OCI-LY1 (cell line): ENCODE data around the gene PYROXD2.

Experiments used
- H2AFZ ChIP-seq: fragments of 200-600 bp; sonication (generic), shearing (Covaris generic); 2 replicates; pipeline ENCODE4 v1.6.0; 2014; ENCODE audit warnings: antibody characterized with exemption, mild to moderate bottlenecking, low read length
- H3F3A ChIP-seq: fragments of 200-600 bp; sonication (generic), shearing (Covaris generic); 2 replicates; pipeline ENCODE4 v1.6.0; 2014; ENCODE audit warnings: mild to moderate bottlenecking, antibody characterized with exemption, low read length, moderate library complexity; ENCODE audit not compliant: insufficient read depth
- H3K27ac ChIP-seq: fragments of 200-600 bp; sonication (generic); 2 replicates; pipeline ENCODE4 v1.5.1; 2014; ENCODE audit warnings: low read length, mixed run types, mild to moderate bottlenecking, low read depth; ENCODE audit not compliant: poor library complexity, severe bottlenecking
- H3K27me3 ChIP-seq: fragments of 200-600 bp; sonication (generic); 2 replicates; pipeline ENCODE4 v1.6.0; 2014; ENCODE audit warnings: antibody characterized with exemption, mild to moderate bottlenecking, low read length, moderate library complexity; ENCODE audit not compliant: insufficient read depth
- H3K36me3 ChIP-seq: fragments of 200-600 bp; sonication (generic); 2 replicates; pipeline ENCODE4 v1.6.1; 2014; ENCODE audit warnings: mild to moderate bottlenecking, antibody characterized with exemption, low read length, moderate library complexity, mixed read lengths; ENCODE audit not compliant: insufficient read depth
- H3K4me1 ChIP-seq: fragments of 200-600 bp; sonication (generic); 2 replicates; pipeline ENCODE4 v1.5.1; 2014; ENCODE audit warnings: mild to moderate bottlenecking, low read length, moderate library complexity; ENCODE audit not compliant: insufficient read depth, severe bottlenecking
- H3K4me2 ChIP-seq: fragments of 200-600 bp; sonication (generic), shearing (Covaris generic); 2 replicates; pipeline ENCODE4 v1.6.1; 2014; ENCODE audit warnings: low read length
- H3K4me3 ChIP-seq: fragments of 200-600 bp; sonication (generic); 2 replicates; pipeline ENCODE4 v1.5.1; 2014; ENCODE audit warnings: low read length, low read depth, mild to moderate bottlenecking, mixed read lengths; ENCODE audit not compliant: poor library complexity, severe bottlenecking
- H3K79me2 ChIP-seq: fragments of 200-600 bp; shearing (Covaris generic); 2 replicates; pipeline ENCODE4 v1.6.1; 2016; ENCODE audit warnings: mixed run types, low read length, mixed read lengths; ENCODE audit not compliant: insufficient read depth
- H3K9ac ChIP-seq: fragments of 200-600 bp; sonication (generic), shearing (Covaris generic); 2 replicates; pipeline ENCODE4 v1.6.1; 2014; ENCODE audit warnings: mild to moderate bottlenecking, low read length, mixed read lengths
- H3K9me2 ChIP-seq: fragments of 200-600 bp; sonication (generic), shearing (Covaris generic); 2 replicates; pipeline ENCODE4 v1.6.1; 2014; ENCODE audit warnings: low read depth, mild to moderate bottlenecking, low read length, mixed read lengths
- H3K9me3 ChIP-seq: fragments of 200-600 bp; shearing (Covaris generic); 2 replicates; pipeline ENCODE4 v1.6.1; 2014; ENCODE audit warnings: low read length, mixed read lengths
- H4K20me1 ChIP-seq: fragments of 200-600 bp; sonication (generic), shearing (Covaris generic); 2 replicates; pipeline ENCODE4 v1.6.0; 2016; ENCODE audit warnings: mild to moderate bottlenecking, low read length; ENCODE audit not compliant: insufficient read depth
- EZH2 ChIP-seq: fragments of 200-600 bp; sonication (generic), shearing (Covaris generic); IDR thresholded peaks from 2 replicates; pipeline ENCODE4 v1.8.0; 2017; ENCODE audit warnings: borderline replicate concordance, mixed run types, mild to moderate bottlenecking, antibody characterized with exemption, low read length, moderate library complexity, mixed read lengths
- TF ChIP-seq, protein P1 (sequence below): fragments of 200-600 bp; sonication (generic), shearing (Covaris generic); IDR thresholded peaks from 2 replicates; pipeline ENCODE4 v1.5.1; 2017; ENCODE audit warnings: mild to moderate bottlenecking, antibody characterized with exemption, low read length, moderate library complexity, mixed read lengths

PYROXD2 gene

GRCh38 chr10:98446661-98447221 lies 31.8 kb upstream of the PYROXD2 start, which contains the start of gene HPS1:
TSS of gene HPS1 (minus strand) at chr10:98446935. CDS start at chr10:98443240, 3,695 bp downstream.
- Histone ChIP-seq H3K27ac (peak within 1 kb of the TSS; percentile 29), H3K36me3 (peaks cover 31% of the 10 kb centered on the region), H3K27me3 (no peaks in the 10 kb centered on the region), H4K20me1 (no peaks in the 10 kb centered on the region), H3F3A (no peaks in the 10 kb centered on the region), H2AFZ (peak within 1 kb of the TSS; percentile 81), H3K79me2 (no peaks in the 10 kb centered on the region), H3K4me3 (peak within 1 kb of the TSS; percentile 95), H3K9ac (peak within 1 kb of the TSS; percentile 92), H3K9me3 (no peaks in the 10 kb centered on the region), H3K4me1 (peaks cover 12% of the 10 kb centered on the region), H3K4me2 (peak within 1 kb of the TSS; percentile 69), H3K9me2 (no peaks in the 10 kb centered on the region)
- no peak for TF ChIP-seq EZH2
- TF ChIP-seq, protein P1, sequence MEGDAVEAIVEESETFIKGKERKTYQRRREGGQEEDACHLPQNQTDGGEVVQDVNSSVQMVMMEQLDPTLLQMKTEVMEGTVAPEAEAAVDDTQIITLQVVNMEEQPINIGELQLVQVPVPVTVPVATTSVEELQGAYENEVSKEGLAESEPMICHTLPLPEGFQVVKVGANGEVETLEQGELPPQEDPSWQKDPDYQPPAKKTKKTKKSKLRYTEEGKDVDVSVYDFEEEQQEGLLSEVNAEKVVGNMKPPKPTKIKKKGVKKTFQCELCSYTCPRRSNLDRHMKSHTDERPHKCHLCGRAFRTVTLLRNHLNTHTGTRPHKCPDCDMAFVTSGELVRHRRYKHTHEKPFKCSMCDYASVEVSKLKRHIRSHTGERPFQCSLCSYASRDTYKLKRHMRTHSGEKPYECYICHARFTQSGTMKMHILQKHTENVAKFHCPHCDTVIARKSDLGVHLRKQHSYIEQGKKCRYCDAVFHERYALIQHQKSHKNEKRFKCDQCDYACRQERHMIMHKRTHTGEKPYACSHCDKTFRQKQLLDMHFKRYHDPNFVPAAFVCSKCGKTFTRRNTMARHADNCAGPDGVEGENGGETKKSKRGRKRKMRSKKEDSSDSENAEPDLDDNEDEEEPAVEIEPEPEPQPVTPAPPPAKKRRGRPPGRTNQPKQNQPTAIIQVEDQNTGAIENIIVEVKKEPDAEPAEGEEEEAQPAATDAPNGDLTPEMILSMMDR: no peak

GRCh38 chr10:98446151-98446660 lies 31.2 kb upstream of the PYROXD2 start:
- Histone ChIP-seq H3K27ac (peak overlapping the region; percentile 29), H3K79me2 (no peaks in the 10 kb centered on the region), H3K36me3 (peaks cover 36% of the 10 kb centered on the region), H3K4me2 (peak overlapping the region; percentile 69), H3K27me3 (no peaks in the 10 kb centered on the region), H3K9ac (peak overlapping the region; percentile 92), H2AFZ (no peak overlapping the region), H3K4me3 (peak overlapping the region; percentile 95), H3K9me3 (no peaks in the 10 kb centered on the region), H3K4me1 (peaks cover 12% of the 10 kb centered on the region), H4K20me1 (no peaks in the 10 kb centered on the region), H3K9me2 (no peaks in the 10 kb centered on the region), H3F3A (no peaks in the 10 kb centered on the region)
- TF ChIP-seq, protein P1: no peak
- no peak for TF ChIP-seq EZH2

DNA sequence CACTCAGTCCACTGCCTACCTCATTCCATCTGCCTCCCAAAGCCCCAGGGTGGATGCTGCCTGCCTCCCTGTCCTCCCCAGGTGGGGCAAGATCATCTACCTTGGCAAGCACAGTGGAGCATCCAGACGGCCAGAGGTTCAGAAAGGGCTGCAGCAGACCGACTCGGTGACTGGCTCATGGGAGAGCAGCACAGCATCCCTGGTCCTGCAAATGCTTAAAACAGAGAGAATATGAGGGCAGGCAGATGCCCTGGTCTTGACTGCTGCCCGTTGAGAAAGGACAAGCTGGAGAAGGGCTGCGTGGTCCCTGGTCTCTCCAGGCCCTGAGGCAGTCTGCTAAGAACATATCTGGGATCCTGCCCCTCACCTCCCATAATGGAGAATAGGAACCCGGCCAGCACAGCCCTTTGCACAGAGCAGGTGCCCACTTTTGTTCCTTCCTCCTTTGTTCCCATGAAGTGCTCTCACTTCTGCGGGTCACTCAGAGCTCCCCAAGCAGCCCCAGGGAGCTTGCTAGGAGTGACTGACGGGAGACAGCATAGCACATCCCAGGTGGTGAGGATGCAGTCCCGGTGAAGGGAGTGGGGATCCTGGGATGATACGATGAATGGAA lies 30.3 kb upstream of the PYROXD2 start:
- H3K4me3 ChIP-seq: peak overlapping the region; percentile 95
- H3K36me3 ChIP-seq: peaks cover 44% of the 10 kb centered on the region
- TF ChIP-seq, protein P1: no peak
- TF ChIP-seq EZH2: no peak

More for the DNA sequence above, 30.3 kb upstream of the PYROXD2 start:
- Histone ChIP-seq H3K4me2 (peak overlapping the region; percentile 69), H3K9me3 (no peaks in the 10 kb centered on the region), H3K9ac (peak overlapping the region; percentile 92; the same call in 1 of the 2 replicates), H3F3A (no peaks in the 10 kb centered on the region), H3K27ac (no peak overlapping the region), H3K27me3 (no peaks in the 10 kb centered on the region), H4K20me1 (no peaks in the 10 kb centered on the region), H3K9me2 (no peaks in the 10 kb centered on the region), H3K79me2 (no peaks in the 10 kb centered on the region), H3K4me1 (peaks cover 12% of the 10 kb centered on the region), H2AFZ (no peak overlapping the region)
